ENCODE measurements around the gene DEPDC7. TPM values are rescaled to one million over a fixed set of nuclear protein-coding genes. Genes with fewer than 3 reads are reported as not detected.
A peak's percentile ranks its signal among the peaks of the same experiment; 100 is the strongest.

Gene DEPDC7
- total and polyA plus RNA-seq, 9 of the 15 experiments (the other 6 are each of a cell fraction or from before 2014, with no cell fraction given) = 5.4 to 19.9 (median 12.0) TPM

DNA sequence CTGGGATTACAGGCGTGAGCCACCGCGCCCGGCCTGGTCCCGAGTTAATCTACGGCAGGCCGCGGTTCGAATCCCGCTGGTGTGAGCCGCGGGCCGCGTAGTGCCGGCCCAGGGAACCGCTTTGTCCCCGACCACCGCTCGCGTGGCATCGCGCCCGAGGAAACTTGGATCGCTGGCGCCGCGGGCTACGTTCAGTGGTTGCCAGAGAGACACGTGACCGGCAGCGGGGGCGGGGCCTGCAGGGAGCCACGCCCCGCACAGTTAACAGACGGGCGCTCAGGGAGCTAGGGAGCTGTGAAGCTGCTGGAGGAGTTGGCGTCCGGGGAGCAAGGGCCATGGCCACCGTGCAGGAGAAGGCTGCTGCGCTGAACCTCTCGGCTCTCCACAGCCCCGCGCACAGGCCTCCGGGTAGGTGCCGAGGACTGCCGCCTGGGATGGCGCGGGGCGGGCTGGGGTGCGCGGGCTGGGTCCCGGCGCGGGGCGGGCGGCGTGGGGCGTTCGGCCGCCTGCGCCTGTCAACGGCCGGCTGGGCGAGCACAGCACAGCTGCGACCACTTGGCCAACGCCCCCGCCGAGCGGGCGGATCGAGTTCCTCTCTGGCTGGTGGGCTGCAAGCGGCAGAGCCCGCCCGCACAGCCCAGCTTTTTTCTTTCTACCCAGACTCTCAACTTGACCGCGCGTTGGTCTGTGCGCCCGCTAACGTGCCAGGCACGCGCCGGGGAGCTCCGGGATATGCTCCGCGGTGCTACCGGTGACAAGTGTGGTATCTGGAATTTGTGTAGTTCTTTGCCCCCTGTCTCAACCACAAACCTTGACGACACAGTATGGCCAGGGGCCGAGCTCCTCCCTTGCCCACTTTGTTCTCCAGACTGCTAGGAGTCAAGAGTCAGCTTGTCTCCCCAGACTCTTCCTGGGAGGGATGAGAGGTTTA, at the start of gene DEPDC7 (continued):
- TF ChIP-seq MGA (IDR thresholded peaks at IDR 0.05) = peak; percentile 96
- no peak for TF ChIP-seq ETV1 (tag; conservative IDR thresholded peaks at IDR 0.05; ENCODE audit: low read depth)
- no peak for TF ChIP-seq ZNF232 (CRISPR knock-in tag; IDR thresholded peaks at IDR 0.05)
- peak; percentile 22 to 37; a peak in 1 of 4 replicates for TF ChIP-seq NONO (IDR thresholded peaks at IDR 0.05; ENCODE audit: low read depth in 2 of 2, low read length in 1 of 2)
- no peak for TF ChIP-seq ZNF253 (CRISPR knock-in tag; conservative IDR thresholded peaks at IDR 0.05)
- TF ChIP-seq RBM34 (IDR thresholded peaks at IDR 0.05; ENCODE audit: borderline replicate concordance, insufficient read depth, low read length) = no peak
- TF ChIP-seq ZBTB1 (CRISPR knock-in tag; IDR thresholded peaks at IDR 0.05; ENCODE audit: borderline replicate concordance, low read depth) = no peak; the same call in 1 of the 2 replicates
- TF ChIP-seq FOS (IDR thresholded peaks at IDR 0.05; ENCODE audit: extremely low read depth, insufficient read length) = no peak
- no peak for TF ChIP-seq HMG20A (CRISPR knock-in tag; conservative IDR thresholded peaks at IDR 0.05)
- TF ChIP-seq PHF8 (IDR thresholded peaks at IDR 0.05; ENCODE audit: borderline replicate concordance, low read length) = peak; percentile 64
- TF ChIP-seq SMC3 (conservative IDR thresholded peaks at IDR 0.05; ENCODE audit: insufficient read depth, low read depth, low read length) = 0 out of 2 replicates have a peak, but pooled peaks have one; percentile 8
- no peak for TF ChIP-seq ZKSCAN3 (CRISPR knock-in tag; IDR thresholded peaks at IDR 0.05)
- peak; percentile 74 for TF ChIP-seq NFYB (IDR thresholded peaks at IDR 0.05; ENCODE audit: extremely low read depth, insufficient read length)
- TF ChIP-seq MAZ (CRISPR knock-in tag; conservative IDR thresholded peaks at IDR 0.05 in 1 of 2, IDR thresholded peaks at IDR 0.05 in 1 of 2) = peak; percentile 63 to 69
- no peak for TF ChIP-seq SPI1 (IDR thresholded peaks at IDR 0.05; ENCODE audit: borderline replicate concordance, low read depth, low read length)
- TF ChIP-seq RFX1 (IDR thresholded peaks at IDR 0.05) = peak; percentile 40; the same call in 1 of the 2 replicates
